Measurements from ENCODE around the gene SYT1.
"Not testable (repeated sequence)": the region's sequence is repeated elsewhere in the genome, so short reads cannot be mapped to it uniquely, and the experiment has no call there.

Gene SYT1

GRCh38 chr12:79415321-79415720 lies 550.7 kb downstream of the SYT1 start:
- no peak for DNase-seq

GRCh38 chr12:79415746-79416435 lies 551.3 kb downstream of the SYT1 start:
- no peak for DNase-seq

- DNase-seq = peak; percentile 0
Measured at GRCh38 chr12:79420146-79420618, 555.6 kb downstream of the SYT1 start.

- no peak for DNase-seq
Measured at GRCh38 chr12:79421236-79421740, 556.7 kb downstream of the SYT1 start.

GRCh38 chr12:79422060-79422812 lies 557.7 kb downstream of the SYT1 start:
- no peak for DNase-seq

- DNase-seq = no peak
Measured at GRCh38 chr12:79423560-79423959, 559.0 kb downstream of the SYT1 start.

- no peak for DNase-seq
Measured at GRCh38 chr12:79424109-79424721, 559.6 kb downstream of the SYT1 start.

GRCh38 chr12:79426121-79426520 lies 561.5 kb downstream of the SYT1 start:
- no peak for DNase-seq

- DNase-seq = not testable (repeated sequence)
Measured at GRCh38 chr12:79426744-79427143, 562.2 kb downstream of the SYT1 start.

- DNase-seq = no peak
Measured at GRCh38 chr12:79433465-79434072, 569.0 kb downstream of the SYT1 start.

GRCh38 chr12:79434561-79434960 lies 570.0 kb downstream of the SYT1 start:
- DNase-seq = no peak

- DNase-seq = no peak
Measured at GRCh38 chr12:79435742-79436141, 571.2 kb downstream of the SYT1 start.

GRCh38 chr12:79438480-79439174 lies 574.1 kb downstream of the SYT1 start:
- DNase-seq = no peak

GRCh38 chr12:79439175-79439825 lies 574.7 kb downstream of the SYT1 start:
- DNase-seq = no peak

GRCh38 chr12:79441534-79441933 lies 577.0 kb downstream of the SYT1 start:
- no peak for DNase-seq

- DNase-seq = no peak
Measured at GRCh38 chr12:79442396-79442795, 577.8 kb downstream of the SYT1 start.

- no peak for DNase-seq
Measured at GRCh38 chr12:79444089-79444488, 579.5 kb downstream of the SYT1 start.

GRCh38 chr12:79448816-79449215 lies 584.2 kb downstream of the SYT1 start:
- no peak for DNase-seq

- no peak for DNase-seq
Measured at GRCh38 chr12:79451365-79451764, 586.8 kb downstream of the SYT1 start.

GRCh38 chr12:79451978-79452377 lies 587.4 kb downstream of the SYT1 start:
- no peak for DNase-seq

- no peak for DNase-seq
Measured at GRCh38 chr12:79452906-79453305, 588.3 kb downstream of the SYT1 start.

GRCh38 chr12:79453820-79454219 lies 589.2 kb downstream of the SYT1 start:
- DNase-seq = no peak

Measured in GF-D8 (cell line).